MCF 10A (cell line): ENCODE measurements around the gene PANK2. TPM values are rescaled to one million over a fixed set of nuclear protein-coding genes. Genes with fewer than 3 reads are reported as not detected.

Experiments
- BruUV-seq: library from RNA; stranded (reverse); fragments of 400-500 nt; replicated peaks from 2 replicates; lab custom pipeline; 2021; lab: Mats Ljungman, UMichigan
- CTCF ChIA-PET: fragments of 300-600 bp; sonication (Branson Sonifier 250); formaldehyde crosslinking; extraction: SDS; loops from one replicate; lab custom pipeline; 2021; ENCODE audit warnings: antibody characterized with exemption, inconsistent platforms; lab: Yijun Ruan, JAX
- POLR2A ChIA-PET: fragments of 300-600, 350-650 bp; sonication (Branson Sonifier 250); formaldehyde crosslinking; extraction: SDS; loops from one replicate; lab custom pipeline; 2020; ENCODE audit warnings: antibody characterized with exemption, inconsistent platforms; lab: Yijun Ruan, JAX
- DNase-seq: peaks from one replicate; pipeline ENCODE4 v3.0.0-alpha.2; 2018; ENCODE audit not compliant: unreplicated experiment
- H3K27ac Mint-ChIP-seq: one replicate; pipeline ENCODE4 v1.8.0; 2022; ENCODE audit warnings: mild to moderate bottlenecking, low read depth, mixed read lengths; ENCODE audit not compliant: unreplicated experiment
- H3K27me3 Mint-ChIP-seq: one replicate; pipeline ENCODE4 v1.8.0; 2022; ENCODE audit warnings: mixed read lengths; ENCODE audit not compliant: insufficient read depth, unreplicated experiment
- H3K36me3 Mint-ChIP-seq: one replicate; pipeline ENCODE4 v1.8.0; 2022; ENCODE audit warnings: mild to moderate bottlenecking, moderate library complexity, mixed read lengths; ENCODE audit not compliant: insufficient read depth, unreplicated experiment
- H3K4me1 Mint-ChIP-seq: one replicate; pipeline ENCODE4 v1.8.0; 2022; ENCODE audit warnings: mixed read lengths; ENCODE audit not compliant: insufficient read depth, unreplicated experiment
- H3K4me3 Mint-ChIP-seq: one replicate; pipeline ENCODE4 v1.8.0; 2022; ENCODE audit warnings: mild to moderate bottlenecking, moderate library complexity, mixed read lengths; ENCODE audit not compliant: unreplicated experiment
- H3K9me3 Mint-ChIP-seq: one replicate; pipeline ENCODE4 v1.8.0; 2022; ENCODE audit warnings: mixed read lengths; ENCODE audit not compliant: unreplicated experiment
- intact Hi-C: fragments of 100-400 bp; cut with micrococcal nuclease; formaldehyde crosslinking; loops from 2 replicates; pipeline ENCODE4 v1.14.1; 2022
- total RNA-seq: library from RNA; stranded (reverse); gene quantifications from 2 replicates; pipeline ENCODE4 v1.2.3, GENCODE V29; 2022
- TF ChIP-seq, protein P1 (sequence below): fragments of 200-600 bp; IDR thresholded peaks from one replicate; pipeline ENCODE4 v1.8.0; 2022; ENCODE audit warnings: antibody characterized with exemption, mild to moderate bottlenecking; ENCODE audit not compliant: unreplicated experiment

The PANK2 gene
- total RNA-seq, 1 experiment from 2014 or later, result 29.2 TPM

DNA sequence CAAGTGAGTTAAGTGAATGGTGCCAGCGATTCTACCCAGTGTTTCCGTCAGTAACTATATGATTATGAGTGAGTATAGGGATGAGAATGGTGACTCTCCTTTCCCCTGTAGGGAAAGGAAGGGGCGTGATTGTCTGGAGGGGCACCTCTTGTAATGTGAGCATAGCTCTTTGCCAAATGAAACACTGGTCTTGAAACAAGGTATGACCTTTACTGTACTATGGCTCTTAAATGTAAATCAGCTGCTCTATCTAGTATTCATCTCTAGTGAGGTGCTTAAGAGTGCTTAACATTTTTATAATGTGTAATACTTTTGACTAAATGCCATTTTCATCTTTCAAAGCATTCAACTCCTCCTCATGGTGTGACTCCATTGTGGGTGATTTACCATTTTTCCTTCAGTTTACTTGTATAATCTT, 11.0 kb downstream of the PANK2 start:
- H3K36me3 Mint-ChIP-seq, result peaks cover 13% of the 10 kb centered on the region
- TF ChIP-seq, protein P1, sequence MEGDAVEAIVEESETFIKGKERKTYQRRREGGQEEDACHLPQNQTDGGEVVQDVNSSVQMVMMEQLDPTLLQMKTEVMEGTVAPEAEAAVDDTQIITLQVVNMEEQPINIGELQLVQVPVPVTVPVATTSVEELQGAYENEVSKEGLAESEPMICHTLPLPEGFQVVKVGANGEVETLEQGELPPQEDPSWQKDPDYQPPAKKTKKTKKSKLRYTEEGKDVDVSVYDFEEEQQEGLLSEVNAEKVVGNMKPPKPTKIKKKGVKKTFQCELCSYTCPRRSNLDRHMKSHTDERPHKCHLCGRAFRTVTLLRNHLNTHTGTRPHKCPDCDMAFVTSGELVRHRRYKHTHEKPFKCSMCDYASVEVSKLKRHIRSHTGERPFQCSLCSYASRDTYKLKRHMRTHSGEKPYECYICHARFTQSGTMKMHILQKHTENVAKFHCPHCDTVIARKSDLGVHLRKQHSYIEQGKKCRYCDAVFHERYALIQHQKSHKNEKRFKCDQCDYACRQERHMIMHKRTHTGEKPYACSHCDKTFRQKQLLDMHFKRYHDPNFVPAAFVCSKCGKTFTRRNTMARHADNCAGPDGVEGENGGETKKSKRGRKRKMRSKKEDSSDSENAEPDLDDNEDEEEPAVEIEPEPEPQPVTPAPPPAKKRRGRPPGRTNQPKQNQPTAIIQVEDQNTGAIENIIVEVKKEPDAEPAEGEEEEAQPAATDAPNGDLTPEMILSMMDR, result no peak
- intact Hi-C loops, result no loop called here
- H3K9me3 Mint-ChIP-seq, result no peaks in the 10 kb centered on the region
- ChIA-PET CTCF (no interaction called here), POLR2A (interaction anchor here (1.3 to 5.9 kb wide), 4 partner anchors 8 to 17 kb away, joined by 4 to 50 read pairs (median 8); no protein-coding TSS in a partner anchor)
- peaks cover 39% of the 10 kb centered on the region for H3K4me1 Mint-ChIP-seq
- no TSS peak for BruUV-seq
- H3K4me3 Mint-ChIP-seq, result no peak overlapping the region
- H3K27ac Mint-ChIP-seq, result peak overlapping the region; percentile 53
- no peak for DNase-seq
- H3K27me3 Mint-ChIP-seq, result no peaks in the 10 kb centered on the region

DNA sequence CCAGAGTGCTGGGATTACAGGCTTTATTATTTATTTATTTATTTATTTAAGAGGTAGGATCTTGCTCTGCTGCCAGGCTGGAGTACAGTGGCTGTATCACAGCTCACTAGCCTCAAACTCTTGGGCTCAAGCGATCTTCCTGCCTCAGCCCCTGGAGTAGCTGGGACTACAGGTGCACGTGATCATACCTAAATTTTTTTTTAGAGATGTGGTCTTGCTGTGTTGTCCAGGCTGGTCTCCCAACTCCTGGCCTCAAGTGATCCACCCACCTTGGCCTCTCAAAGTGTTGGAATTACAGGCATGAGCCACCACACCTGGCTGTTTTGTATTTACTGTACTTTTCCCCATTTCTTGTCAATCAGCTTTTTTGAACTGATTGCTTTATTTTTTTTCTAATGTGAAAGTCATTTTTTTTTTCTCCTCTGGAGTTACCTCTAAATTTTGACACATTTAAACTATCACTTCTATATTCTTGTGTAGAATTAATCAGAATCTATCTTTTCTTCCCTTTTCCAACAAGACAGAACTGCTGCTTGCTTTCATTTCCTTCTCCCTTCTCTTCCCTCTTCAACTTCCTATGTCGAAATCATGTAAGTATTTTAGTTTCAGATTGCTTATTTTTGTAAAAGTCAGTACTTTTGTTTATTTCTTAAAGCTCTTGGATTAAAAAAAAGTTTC, 12.0 kb downstream of the PANK2 start:
- peaks cover 39% of the 10 kb centered on the region for H3K4me1 Mint-ChIP-seq
- DNase-seq, result no peak
- POLR2A ChIA-PET, result interaction anchor here (0.6 to 5.9 kb wide), 12 partner anchors 9 to 174 kb away, joined by 3 to 50 read pairs (median 4); partner anchors contain the start of gene ADISSP
- H3K36me3 Mint-ChIP-seq, result peaks cover 13% of the 10 kb centered on the region
- no peaks in the 10 kb centered on the region for H3K27me3 Mint-ChIP-seq
- no peak overlapping the region for H3K4me3 Mint-ChIP-seq
- no TSS peak for BruUV-seq
- intact Hi-C loops, result no loop called here
- no peaks in the 10 kb centered on the region for H3K9me3 Mint-ChIP-seq
- TF ChIP-seq, protein P1, result no peak
- CTCF ChIA-PET, result interaction anchor here (0.6 to 1.2 kb wide), 4 partner anchors 8 to 49 kb away, joined by 3 to 5 read pairs (median 4); no protein-coding TSS in a partner anchor
- H3K27ac Mint-ChIP-seq, result peak overlapping the region; percentile 74

DNA sequence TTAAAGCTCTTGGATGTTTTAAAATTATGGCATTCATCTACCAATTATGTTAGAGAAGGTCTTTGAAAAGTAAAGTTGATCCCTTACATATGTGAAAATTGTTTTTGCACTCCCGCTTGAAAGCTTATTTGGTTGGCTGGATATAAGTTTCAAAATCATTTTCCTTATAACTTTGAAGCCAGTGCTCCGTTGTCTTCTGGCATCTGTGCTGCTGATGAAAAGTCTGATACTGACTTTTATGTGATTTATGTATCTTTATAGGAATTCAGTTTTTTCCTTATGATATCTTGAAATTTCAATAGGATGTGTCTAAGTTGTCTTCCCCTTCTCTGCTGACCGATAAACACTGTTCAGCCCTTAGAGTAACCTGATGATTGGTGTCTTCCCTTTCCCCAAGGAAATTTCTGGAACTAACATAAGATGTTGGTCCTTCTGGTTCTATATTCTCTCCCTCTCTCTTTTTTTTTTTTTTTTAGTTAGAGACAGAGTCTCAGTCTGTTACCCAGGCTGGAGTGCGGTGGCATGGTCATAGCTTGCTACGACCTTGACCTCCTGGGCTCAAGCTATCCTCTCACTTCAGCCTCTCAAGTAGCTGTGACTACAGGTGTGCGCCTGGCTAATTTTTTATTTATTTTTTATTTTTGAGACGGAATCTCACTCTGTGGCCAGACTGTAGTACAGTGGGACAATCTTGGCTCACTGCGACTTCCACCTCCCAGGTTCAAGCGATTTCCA, 12.7 kb downstream of the PANK2 start:
- Mint-ChIP-seq H3K4me1 (peaks cover 32% of the 10 kb centered on the region), H3K36me3 (peaks cover 13% of the 10 kb centered on the region), H3K9me3 (no peaks in the 10 kb centered on the region), H3K27me3 (no peaks in the 10 kb centered on the region), H3K27ac (peak overlapping the region; percentile 74), H3K4me3 (no peak overlapping the region)
- no TSS peak for BruUV-seq
- TF ChIP-seq, protein P1, result no peak
- no peak for DNase-seq
- ChIA-PET CTCF (interaction anchor here (0.6 to 1.2 kb wide), 4 partner anchors 9 to 49 kb away, joined by 3 to 5 read pairs (median 4); no protein-coding TSS in a partner anchor), POLR2A (interaction anchor here (0.6 to 5.9 kb wide), 9 partner anchors 9 to 173 kb away, joined by 3 to 50 read pairs (median 6); partner anchors contain the start of gene ADISSP)
- intact Hi-C loops, result no loop called here

DNA sequence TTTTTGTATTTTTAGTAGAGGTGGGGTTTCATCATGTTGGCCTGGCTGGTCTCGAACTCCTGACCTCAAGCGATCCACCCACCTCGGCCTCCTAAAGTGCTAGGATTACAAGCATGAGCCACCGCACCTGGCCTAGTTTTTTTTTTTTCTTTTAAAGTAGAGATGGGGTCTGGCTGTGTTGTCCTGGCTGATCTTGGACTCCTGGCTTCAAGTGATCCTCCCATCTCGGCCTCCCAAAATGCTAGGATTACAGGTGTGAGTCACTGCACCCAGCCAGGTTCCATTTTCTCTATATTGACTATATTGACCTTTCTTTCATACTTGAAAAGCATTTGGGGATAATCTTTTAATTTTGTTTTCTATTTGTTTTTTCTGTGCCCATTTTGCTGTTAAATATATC, 13.3 kb downstream of the PANK2 start:
- CTCF ChIA-PET, result interaction anchor here (0.6 to 0.8 kb wide), 2 partner anchors 117 to 195 kb away, joined by 3 to 7 read pairs; no protein-coding TSS in a partner anchor
- no peak for DNase-seq
- Mint-ChIP-seq H3K27ac (no peak overlapping the region), H3K27me3 (no peaks in the 10 kb centered on the region), H3K4me3 (no peak overlapping the region), H3K4me1 (peaks cover 28% of the 10 kb centered on the region), H3K9me3 (no peaks in the 10 kb centered on the region), H3K36me3 (peaks cover 13% of the 10 kb centered on the region)
- intact Hi-C loops, result no loop called here
- no TSS peak for BruUV-seq
- POLR2A ChIA-PET, result interaction anchor here (1.1 to 5.9 kb wide), 2 partner anchors 11 to 14 kb away, joined by 4 to 50 read pairs; no protein-coding TSS in a partner anchor
- TF ChIP-seq, protein P1, result no peak
